HG03103 (cell line): Measurements from ENCODE around the gene DDIT3.

Experiments
- ATAC-seq: cut with Tn5 transposase; IDR thresholded peaks from one replicate; pipeline ENCODE4 v1.9.1; 2021; ENCODE audit warnings: low read depth; ENCODE audit not compliant: unreplicated experiment

DDIT3 gene

DNA sequence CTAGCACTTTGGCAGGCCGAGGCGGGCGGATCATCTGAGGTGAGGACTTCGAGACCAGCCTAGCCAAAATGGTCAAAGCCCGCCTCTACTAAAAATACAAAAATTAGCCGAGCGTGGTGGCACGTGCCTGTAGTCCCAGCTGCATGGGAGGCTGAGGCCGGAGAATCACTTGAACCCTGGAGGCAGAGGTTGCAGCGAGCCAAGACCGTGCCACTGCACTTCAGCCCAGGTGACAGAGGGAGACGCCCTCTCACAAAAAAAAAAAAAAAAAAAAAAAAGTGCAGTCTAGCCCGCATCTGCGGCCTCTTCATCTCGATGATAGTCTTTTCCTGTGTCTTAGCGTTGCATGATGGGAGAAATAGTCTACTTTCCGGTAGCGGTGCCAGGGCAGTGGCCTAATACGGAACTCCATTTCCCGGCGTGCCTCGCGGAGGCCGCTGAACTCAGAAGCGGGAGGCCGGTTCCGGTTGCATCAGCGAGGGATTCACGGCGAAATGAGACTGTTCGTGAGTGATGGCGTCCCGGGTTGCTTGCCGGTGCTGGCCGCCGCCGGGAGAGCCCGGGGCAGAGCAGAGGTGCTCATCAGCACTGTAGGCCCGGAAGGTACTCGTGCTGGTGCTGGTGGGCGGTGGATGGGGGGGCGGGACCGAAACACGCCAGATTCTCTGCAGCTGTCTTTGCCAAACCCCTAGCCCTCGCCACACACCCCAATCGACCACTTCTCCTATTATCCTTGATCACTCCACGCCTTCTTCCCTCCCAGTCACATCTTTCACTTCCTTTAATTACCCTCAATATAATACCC is 32.5 kb downstream of the DDIT3 start, which contains the start of gene MARS1:
Gene MARS1 (plus strand): TSS at position 472 of the 805 bp plus-strand sequence. CDS start 23 bp downstream, at position 495.
- ATAC-seq, result peak; percentile 97

DNA sequence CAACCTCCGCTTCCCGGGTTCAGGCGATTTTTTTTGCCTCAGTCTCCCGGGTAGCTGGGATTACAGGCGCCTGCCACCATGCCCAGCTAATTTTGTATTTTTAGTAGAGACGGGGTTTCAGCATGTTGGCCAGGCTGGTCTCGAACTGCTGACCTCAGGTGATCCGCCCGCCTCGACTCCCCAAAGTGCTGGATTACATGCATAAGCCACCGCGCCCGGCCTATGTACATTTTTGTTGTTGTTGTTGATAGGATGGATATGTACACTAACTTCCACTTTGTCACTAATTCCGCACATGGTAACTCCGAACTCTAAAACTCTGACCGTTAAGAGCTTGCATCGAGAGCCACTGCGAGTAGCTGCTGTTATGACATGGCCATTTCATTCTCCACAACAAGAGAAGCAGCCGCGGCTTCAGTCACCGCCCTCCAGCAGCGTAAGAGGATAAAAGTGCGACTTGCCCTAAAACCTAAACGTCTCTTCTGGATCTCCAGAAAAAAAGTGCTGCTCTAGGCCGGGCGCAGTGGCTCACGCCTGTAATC is 33.2 kb downstream of the DDIT3 start:
- no peak for ATAC-seq

DNA sequence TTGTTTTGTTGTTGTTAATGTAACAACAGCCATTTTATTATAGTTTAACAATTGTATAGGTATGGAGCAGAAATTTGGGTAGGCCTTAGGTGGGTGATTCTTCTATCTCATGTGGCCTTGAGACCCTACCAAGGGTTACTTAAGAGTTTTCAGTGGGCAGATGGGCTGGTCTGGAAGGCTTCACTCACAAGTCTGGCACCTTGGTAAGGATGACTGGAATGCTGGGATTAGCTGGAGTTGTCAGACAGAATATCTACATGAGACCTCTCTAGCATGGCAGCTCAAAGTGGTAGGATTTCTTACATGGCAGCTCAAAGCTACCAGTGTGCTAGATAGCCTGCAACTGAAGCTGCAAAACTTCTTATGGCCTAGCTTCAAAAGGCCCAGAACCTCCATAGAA is 34.6 kb downstream of the DDIT3 start:
- ATAC-seq, result no peak

DNA sequence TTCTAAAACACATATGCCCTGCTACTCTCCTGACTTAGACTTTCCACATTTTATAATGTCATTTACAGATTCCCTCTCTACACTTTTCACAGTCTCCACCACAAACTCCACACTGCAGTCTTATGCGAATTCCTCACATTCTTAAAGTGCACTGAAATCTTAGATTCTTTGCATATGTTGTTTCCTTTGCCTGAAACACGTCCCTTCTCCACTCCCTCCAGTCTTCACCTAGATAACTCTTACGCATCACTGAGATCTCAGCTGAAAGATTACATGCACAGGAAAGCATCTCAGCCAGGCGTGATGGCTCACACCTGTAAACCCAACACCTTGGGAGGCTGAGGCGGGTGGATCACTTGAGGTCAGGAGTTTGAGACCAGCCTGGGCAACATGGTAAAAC is 36.8 kb downstream of the DDIT3 start:
- no peak for ATAC-seq

DNA sequence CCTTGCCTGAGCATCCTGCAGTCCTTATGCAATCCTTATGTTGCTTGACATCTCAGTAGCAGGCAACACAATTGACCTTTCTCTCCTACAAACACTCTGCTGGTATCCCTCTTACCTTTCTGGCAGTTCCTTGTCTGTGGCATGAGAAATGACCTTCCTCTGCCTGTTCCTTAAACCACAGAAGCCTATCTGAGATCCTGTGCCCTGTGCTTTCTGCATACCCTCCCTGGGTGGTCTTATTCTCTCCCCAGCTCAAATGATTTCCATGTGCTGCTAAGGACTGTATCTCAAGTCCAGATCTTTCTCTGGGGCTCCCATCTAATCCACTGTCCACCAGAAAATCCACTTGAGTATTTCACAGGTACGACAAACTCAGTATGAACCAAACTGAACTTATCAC is 38.6 kb downstream of the DDIT3 start:
- no peak for ATAC-seq

DNA sequence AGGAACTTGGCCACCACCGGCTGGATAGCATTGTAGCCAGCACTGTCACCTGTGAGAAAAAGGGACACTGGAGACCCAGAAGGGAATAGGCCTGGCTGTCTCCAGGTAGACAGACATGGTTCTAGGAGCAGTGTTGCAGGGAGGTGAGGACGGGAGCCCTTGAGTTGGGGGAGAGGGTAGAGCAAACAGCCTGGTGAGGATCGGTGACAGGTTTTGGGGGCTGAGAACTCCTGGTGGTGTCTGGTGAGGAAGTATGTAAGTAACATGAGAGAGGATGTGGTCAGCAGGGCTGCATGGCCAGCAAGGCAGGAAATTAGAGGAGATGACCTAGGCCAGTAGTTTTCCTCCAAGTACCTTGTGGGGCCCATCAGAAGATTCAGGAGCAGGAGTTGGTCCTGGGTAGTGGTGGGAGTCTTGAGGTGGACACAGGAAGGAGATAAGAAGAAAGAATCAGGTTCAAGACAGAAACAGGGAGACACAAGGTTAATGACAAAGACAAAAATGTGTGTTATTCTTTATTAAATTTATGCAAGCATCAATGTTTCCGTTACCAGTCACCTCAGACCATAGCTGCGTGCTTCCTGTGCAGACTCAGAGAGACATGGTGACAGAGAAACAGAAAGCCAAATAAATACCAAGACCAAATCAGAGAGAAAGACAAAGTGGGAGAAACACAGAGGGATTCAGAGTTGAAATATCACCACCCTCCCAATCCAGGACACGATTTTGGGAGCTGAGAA is 40.8 kb downstream of the DDIT3 start, which contains the start of gene ARHGAP9:
Gene ARHGAP9 (minus strand): TSS at position 491 of the 740 bp plus-strand sequence. CDS start 460 bp downstream, at position 31.
- no peak for ATAC-seq

DNA sequence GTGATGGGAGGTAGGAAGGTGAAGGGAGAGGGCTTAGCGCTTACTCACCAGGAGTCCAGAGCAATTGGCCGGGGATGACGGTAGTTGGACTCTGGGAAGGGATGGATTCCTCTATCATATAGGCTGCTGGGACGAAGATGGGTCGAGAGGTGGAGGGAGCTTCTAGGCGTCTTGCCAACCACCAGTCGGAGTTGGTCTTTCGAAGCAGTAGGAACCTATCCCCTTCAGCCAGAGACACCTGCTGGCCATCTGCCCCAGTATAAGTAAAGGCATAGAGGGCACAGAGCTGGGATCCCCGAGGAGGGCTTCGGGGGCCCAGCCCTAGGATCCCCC is 41.3 kb downstream of the DDIT3 start:
- no peak for ATAC-seq

DNA sequence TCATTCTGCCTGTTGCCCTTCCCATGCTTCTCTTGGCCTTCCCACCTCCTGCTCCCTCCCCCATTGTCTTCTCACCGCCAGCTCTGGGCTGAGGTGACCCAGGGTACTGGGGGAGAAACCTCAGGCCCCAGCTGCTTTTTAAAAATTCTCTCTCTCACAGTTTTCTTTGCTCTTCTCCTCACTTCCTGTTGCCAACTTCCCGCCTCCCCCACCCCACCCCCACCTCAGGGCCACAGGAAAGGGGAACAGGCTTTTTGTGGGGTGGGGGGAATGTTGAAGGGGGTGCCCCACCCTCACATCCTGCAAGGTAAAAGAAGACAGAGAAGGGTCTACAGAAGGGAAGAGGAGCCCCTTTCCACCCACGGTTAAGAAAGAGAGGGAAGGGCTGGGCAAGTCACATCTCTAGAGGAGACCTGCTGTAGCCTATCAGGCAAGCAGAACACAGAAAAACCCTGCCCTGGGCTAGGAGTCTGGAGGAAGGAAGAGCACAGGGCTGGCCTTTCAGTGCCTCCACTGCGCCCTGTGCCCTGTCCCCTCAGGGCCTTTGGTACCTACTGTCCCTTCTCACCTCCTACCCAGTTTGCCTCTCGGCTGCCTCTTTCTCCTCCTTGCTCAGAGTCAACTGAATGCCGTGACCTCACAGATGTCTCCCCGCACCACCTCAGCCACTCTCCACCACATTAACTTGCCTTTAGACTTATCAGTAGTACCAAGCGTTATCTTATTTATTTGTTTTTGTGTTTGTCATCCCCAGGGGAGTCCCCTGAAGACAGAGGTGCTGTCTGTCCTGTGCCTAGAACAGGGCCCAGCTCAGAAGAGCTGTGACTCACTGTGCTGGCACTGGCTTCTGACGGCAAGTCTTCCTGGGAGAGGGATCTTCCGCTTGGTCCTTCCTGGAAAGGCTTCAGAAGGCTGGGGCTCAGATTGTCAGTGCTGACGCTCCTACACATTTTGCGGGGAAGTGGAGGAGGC is 42.3 kb downstream of the DDIT3 start:
- ATAC-seq, result no peak

DNA sequence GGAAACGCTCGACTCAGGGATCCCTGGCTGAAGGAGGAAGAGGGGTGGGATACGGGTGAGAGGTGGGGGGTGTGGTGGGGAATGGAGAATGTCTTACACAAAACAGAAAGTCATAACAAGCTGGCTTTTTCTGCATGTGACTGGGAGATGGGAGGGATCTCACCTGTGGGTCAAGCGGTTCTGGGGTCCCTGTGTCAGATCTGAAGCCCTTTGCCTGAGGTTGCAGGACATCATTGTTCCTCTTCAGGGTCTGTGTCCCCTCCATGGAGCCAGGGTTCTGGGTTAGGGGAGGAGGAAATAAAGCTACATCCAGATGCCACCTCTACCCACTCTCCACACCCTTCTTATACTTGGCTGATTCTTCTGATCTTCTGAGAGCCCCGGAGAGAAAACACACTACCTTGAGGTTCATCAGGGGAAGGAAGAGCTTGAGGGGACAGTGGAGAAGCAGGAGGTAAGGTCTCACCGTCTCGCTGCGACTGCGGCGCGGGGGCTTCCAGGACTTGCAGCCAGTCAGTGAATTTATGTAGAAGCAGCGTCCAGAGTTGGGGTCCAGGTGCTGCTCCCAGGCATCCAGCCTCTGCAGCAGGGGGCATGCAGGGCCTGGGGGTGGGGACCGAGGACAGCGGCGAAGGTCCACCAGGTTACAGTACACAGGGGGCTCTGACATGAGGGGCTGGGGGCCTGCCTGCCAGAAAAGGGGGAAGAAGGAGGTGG is 43.2 kb downstream of the DDIT3 start:
- ATAC-seq, result no peak

DNA sequence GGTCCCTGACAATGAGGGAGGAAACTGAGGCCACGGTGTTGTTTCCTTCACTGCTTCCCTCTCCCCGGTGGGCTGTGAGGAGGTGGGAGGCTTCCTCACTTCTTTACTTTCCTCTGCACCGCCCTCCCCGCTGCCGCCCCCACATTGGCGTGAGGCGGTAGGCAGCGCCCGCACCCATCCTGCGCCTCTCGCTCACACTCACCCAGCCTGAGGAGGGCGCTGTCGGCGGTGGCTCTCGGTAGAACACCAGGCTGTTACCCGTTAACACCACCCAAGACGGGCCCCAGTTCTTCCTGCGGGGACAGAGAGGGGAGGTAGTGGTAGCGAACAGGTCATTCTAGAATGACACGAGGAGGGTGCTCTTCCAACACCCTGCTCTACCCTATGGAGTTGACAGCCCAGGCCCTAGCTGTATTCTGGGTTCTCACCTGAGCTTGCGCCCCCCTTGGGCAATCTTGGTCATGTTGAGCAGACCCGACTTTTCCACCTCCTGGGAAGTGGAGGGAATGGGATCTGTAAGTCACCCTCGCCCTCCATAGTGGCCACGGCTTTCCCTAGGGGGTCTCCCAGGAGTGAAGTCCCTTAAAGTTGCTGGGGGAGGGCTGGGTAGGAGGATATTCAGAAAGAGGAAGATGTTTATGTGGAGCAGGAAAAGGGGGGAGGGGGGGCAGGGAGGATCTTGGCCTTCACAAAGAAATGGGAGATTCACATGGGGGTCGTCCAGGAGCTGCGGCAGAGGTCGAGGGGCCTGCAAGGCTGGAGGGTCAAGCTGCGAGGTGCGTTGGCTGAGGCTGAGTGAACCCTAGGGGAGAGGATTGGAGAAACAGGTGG is 43.9 kb downstream of the DDIT3 start:
- ATAC-seq, result no peak

DNA sequence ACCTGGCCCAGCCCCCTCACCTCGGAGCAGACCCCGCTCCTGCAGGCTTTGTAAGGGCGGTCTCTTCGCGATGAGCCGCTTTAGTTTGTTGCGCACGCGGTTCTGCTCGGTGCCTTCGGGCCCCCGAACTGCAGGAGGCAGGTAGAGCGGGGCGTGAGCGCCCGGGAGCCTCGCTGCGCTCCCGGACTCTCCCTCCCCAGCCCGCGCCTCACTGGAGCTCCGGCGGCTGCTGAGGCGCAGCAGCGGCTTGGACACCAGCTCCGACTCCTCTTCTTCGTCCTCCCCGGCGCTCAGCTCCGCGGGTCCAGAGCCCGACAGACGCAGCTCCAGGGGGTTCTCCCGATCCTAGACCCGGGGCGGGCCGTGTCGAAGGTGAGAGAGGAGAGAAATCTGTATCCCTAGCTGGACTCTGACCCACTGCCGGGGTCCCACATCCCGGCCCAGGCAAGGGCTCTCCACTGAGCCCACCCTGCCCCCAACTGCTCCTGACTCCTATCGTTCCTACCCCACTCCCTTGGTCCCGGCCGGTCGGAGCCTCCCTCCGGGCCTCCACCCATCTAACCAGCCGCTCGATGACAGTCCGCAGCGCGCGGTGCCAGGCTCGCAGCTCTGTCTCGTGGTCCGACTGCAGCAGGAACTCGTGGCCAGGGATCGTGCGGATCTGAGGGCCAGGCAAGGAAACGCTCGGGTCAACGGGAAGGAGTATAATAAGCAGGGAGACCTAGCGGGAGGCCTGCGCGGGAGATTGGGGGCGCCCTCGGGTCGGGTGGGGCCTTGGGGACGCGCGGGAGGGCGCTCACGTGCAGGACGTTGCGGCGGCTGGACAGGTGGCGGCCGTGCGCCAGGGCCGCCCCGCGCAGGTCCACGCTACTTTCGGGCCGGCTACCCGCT is 44.8 kb downstream of the DDIT3 start:
- no peak for ATAC-seq

DNA sequence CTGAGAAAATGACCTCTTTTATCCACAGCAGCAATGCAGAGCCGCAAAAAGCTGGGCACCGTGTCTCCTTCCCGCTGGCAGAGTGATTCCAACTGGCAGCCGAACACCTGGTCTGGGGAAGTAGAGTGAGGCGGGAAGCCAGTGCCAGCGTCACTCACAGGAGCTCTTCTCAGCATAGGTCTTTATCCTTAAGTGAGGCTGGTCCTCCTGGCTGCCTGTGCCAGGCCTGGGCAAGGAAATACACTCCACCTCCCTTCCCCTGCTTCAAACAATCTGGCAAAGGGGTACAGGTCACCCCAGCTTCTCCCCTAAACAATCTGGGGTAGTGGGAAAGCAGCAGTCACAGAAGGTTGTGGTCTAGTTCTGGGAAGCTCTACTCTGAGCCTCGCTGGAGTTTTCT is 45.5 kb downstream of the DDIT3 start:
- ATAC-seq, result no peak

DNA sequence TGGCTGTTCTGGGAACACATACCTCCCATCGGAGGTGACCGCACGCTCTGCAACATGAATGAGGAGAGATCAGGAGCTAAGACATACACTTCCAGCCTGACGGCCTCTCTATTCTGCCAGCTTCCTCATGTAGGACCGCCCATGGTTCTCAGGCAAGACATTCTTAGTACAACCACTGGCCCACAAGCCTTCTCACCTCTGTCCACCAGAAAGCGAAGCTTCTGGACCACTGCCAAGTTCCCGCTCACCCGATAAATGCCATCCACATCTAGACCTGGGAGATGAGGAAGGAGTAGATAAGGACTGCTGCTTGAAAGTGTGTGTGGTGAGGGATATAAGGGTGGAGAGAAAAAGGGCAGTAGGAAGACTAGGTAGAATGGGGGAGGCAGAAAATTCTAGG is 45.9 kb downstream of the DDIT3 start:
- no peak for ATAC-seq

DNA sequence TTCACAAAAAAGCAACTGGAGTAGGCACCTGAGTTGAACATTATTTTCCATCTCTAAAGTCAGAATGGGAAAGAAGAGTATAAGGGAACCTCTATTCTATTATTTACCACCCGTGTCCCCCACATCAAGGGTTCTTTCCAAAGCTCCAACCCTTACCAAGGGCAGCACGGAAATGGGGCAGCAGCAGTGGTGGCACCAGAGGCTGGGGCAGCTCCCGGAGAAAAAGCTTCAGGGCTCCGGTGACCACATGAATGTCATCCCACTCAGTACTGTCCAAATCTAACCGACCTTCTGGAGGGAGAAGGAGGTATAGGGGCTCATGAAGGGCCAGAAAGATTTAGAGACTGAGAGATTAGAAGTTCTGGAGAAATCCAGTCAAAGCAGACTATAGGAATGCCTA is 46.4 kb downstream of the DDIT3 start:
- ATAC-seq, result no peak

DNA sequence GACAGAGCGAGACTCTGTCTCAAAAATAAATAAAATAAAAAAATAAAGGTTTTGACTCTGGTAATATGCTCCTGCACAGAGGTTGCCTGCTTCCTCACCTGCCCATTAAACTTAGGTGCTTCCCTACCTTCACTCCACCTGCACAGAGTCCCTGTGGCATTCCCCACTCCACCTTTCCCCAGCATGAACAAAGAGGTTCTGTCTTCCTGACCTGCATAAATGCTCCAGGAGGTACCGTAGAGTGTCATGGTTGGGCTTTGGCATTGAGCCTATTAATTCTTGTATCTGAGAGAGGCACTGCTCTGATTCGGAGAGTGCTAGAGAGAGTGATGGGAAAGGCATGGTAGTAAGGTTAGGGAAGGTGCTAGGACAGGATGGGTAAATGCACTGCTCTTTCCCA is 46.9 kb downstream of the DDIT3 start:
- ATAC-seq, result no peak

DNA sequence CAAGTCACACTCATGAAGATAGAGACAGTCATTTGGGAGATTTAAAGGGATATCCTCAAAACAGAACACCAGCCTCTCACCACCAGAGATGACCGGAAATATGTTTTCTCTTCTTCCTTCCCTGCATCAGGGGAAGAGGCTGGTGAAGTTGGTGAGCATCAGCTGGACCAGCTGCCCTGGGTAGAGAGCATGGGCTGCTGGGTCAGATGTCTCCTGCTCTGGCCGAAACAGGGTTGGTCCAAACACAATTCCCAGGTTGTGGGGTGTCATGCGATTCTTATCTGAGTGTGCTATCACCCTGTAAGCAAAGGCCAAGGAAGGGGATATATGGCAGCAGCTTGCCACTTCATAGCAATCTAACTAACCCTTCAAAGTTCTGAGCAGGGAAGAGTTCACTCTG is 47.9 kb downstream of the DDIT3 start:
- no peak for ATAC-seq

DNA sequence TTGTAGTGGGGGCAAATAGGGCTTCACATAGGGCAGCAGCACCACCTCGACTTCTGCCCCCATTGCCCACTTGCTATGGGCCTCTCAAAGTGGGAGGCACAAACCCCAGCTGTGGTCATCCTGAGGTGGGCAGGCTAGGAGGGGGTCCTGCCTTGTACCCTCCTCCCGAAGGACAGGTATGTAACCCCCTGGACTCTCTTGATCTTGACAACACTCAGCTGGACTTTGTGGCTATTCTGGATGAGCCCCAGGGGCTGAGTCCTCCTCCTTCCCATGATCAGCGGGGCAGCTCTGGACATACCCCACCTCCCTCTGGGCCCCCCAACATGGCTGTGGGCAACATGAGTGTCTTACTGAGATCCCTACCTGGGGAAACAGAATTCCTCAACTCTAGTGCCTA is 48.7 kb downstream of the DDIT3 start:
- ATAC-seq, result no peak
